Activated CD4-positive, alpha-beta T cell treated with anti-CD3 and anti-CD28 coated beads, Interleukin-2, amount 50 U/mL, for 24 hours (primary cell): ENCODE results near the gene EXOC6B.

ENCODE experiments used
- DNase-seq, 2 donors: peaks; one replicate each; pipeline ENCODE4 v3.0.0-alpha.2; 2020; ENCODE audit warnings: low read depth in 1 of 2, low spot score in 1 of 2

Gene EXOC6B

GRCh38 chr2:72793798-72794440, 31.9 kb downstream of the EXOC6B start:
- DNase-seq = no peak

GRCh38 chr2:72789241-72789640, 36.6 kb downstream of the EXOC6B start:
- no peak for DNase-seq

GRCh38 chr2:72788756-72789155, 37.1 kb downstream of the EXOC6B start:
- no peak for DNase-seq

GRCh38 chr2:72785517-72785916, 40.3 kb downstream of the EXOC6B start:
- DNase-seq = no peak

- no peak for DNase-seq
These were observed 43.3 kb downstream of the EXOC6B start for GRCh38 chr2:72782520-72782919.

- DNase-seq = no peak
These were observed 44.4 kb downstream of the EXOC6B start for GRCh38 chr2:72781480-72781879.

GRCh38 chr2:72780477-72780876, 45.4 kb downstream of the EXOC6B start:
- DNase-seq = no peak

GRCh38 chr2:72779495-72779894, 46.3 kb downstream of the EXOC6B start:
- DNase-seq = no peak

GRCh38 chr2:72778410-72778809, 47.4 kb downstream of the EXOC6B start:
- no peak for DNase-seq

- peak in 1 of 2 donors; percentile 69 for DNase-seq
These were observed 54.9 kb downstream of the EXOC6B start for GRCh38 chr2:72770879-72771461.

GRCh38 chr2:72765997-72766609, 59.7 kb downstream of the EXOC6B start:
- DNase-seq = no peak

- DNase-seq = no peak
These were observed 63.6 kb downstream of the EXOC6B start for GRCh38 chr2:72762276-72762675.

- DNase-seq = no peak
These were observed 66.1 kb downstream of the EXOC6B start for GRCh38 chr2:72759755-72760154.

- no peak for DNase-seq
These were observed 68.6 kb downstream of the EXOC6B start for GRCh38 chr2:72757177-72757775.

GRCh38 chr2:72755647-72756423, 70.0 kb downstream of the EXOC6B start:
- no peak for DNase-seq

GRCh38 chr2:72754628-72755320, 71.1 kb downstream of the EXOC6B start:
- DNase-seq = no peak

GRCh38 chr2:72750977-72751639, 74.7 kb downstream of the EXOC6B start:
- no peak for DNase-seq

GRCh38 chr2:72750466-72750865, 75.4 kb downstream of the EXOC6B start:
- DNase-seq = no peak

- DNase-seq = no peak
These were observed 78.5 kb downstream of the EXOC6B start for GRCh38 chr2:72747344-72747743.

- peak in 1 of 2 donors; percentile 10 for DNase-seq
These were observed 80.0 kb downstream of the EXOC6B start for GRCh38 chr2:72745679-72746368.
